ENCODE measurements around the gene EPHB1.

GRCh38 chr3:134911586-134912548, 116.8 kb downstream of the EPHB1 start:
- TF ChIP-seq CTCF (conservative IDR thresholded peaks at IDR 0.05) = no peak
- TF ChIP-seq ZFX (IDR thresholded peaks at IDR 0.05) = no peak

All from C4-2B (cell line).